Measurements from ENCODE around the gene ACOXL. TPM values are rescaled to one million over a fixed set of nuclear protein-coding genes. Genes with fewer than 3 reads are reported as not detected.
A peak's percentile ranks its signal among the peaks of the same experiment; 100 is the strongest.

The ACOXL gene
- total RNA-seq, 2 donors from 2014 or later: not detected

DNA sequence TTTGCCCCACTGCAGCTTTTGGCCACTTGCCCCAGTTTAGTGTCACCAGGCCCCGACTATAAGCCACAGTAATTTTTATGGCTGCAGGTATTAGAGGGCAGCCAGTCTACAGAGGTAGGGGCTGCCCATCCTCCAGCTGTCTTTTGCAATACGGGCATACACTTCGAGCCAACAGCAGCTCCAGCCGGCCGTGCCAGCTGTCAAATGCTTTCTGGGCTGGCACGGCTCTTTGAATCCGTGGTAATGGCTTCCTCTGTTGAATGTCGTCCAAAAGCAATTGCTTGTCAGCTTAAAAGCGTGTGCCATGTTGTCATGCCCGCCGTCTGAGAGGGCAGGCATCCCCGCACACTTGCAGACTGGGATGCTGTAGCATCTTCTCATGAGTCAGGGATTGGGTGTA is 429.6 kb downstream of the ACOXL start:
- no peaks in the 10 kb centered on the region for H3K27me3 ChIP-seq (replicated peaks; ENCODE audit: insufficient read depth)
- no peaks in the 10 kb centered on the region for H3K36me3 ChIP-seq
- no peak overlapping the region for H3K27ac ChIP-seq
- TF ChIP-seq, protein P1, sequence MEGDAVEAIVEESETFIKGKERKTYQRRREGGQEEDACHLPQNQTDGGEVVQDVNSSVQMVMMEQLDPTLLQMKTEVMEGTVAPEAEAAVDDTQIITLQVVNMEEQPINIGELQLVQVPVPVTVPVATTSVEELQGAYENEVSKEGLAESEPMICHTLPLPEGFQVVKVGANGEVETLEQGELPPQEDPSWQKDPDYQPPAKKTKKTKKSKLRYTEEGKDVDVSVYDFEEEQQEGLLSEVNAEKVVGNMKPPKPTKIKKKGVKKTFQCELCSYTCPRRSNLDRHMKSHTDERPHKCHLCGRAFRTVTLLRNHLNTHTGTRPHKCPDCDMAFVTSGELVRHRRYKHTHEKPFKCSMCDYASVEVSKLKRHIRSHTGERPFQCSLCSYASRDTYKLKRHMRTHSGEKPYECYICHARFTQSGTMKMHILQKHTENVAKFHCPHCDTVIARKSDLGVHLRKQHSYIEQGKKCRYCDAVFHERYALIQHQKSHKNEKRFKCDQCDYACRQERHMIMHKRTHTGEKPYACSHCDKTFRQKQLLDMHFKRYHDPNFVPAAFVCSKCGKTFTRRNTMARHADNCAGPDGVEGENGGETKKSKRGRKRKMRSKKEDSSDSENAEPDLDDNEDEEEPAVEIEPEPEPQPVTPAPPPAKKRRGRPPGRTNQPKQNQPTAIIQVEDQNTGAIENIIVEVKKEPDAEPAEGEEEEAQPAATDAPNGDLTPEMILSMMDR (IDR thresholded peaks at IDR 0.05): no peak
- no peaks in the 10 kb centered on the region for H3K9me3 ChIP-seq
- H3K4me1 ChIP-seq (ENCODE audit: control insufficient read depth in 1 of 2, low read depth in 2 of 2): peaks cover 17 to 51% of the 10 kb centered on the region in 2 donors
- DNase-seq (ENCODE audit: low spot score): no peak
- H3K4me3 ChIP-seq: peak overlapping the region; percentile 20
- ATAC-seq (ENCODE audit: insufficient number of reproducible peaks, low FRiP score, low read depth): no peak

DNA sequence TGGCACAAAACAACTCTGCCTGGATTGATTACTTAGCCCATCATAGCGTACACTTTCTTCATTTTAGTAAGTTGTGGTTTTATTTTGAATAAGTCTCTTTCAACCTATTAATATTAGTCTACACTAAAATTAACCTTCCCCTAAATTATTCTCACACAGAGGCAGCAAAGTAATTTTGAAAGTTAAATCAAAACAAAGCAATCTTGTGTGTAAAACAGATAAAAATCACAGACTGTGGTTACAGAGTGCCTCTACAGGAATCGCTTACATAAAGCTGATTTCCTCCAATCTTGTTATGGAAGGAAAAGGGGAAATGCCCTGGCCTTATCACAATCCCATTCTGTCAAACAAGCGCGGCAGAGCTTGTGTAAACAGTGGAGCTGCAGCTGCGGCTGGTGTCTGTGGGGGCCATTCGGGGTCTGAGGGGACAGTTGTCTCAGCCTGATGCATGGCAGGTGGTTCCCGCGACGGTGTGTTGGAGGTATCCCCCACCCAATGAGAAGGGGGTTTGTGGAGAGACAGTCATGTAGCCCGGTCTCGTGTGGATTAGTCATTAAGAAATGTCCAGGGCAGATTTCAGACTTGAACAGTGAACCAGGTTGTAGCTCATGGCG is 430.5 kb downstream of the ACOXL start:
- no peak for DNase-seq (ENCODE audit: low spot score)
- Histone ChIP-seq H3K9me3 (no peaks in the 10 kb centered on the region), H3K27me3 (replicated peaks; ENCODE audit: insufficient read depth) (no peaks in the 10 kb centered on the region), H3K36me3 (no peaks in the 10 kb centered on the region), H3K27ac (no peak overlapping the region), H3K4me1 (ENCODE audit: control insufficient read depth in 1 of 2, low read depth in 2 of 2) (peaks cover 17 to 51% of the 10 kb centered on the region in 2 donors), H3K4me3 (no peak overlapping the region)
- no peak for ATAC-seq (ENCODE audit: insufficient number of reproducible peaks, low FRiP score, low read depth)
- TF ChIP-seq, protein P1 (IDR thresholded peaks at IDR 0.05): no peak

DNA sequence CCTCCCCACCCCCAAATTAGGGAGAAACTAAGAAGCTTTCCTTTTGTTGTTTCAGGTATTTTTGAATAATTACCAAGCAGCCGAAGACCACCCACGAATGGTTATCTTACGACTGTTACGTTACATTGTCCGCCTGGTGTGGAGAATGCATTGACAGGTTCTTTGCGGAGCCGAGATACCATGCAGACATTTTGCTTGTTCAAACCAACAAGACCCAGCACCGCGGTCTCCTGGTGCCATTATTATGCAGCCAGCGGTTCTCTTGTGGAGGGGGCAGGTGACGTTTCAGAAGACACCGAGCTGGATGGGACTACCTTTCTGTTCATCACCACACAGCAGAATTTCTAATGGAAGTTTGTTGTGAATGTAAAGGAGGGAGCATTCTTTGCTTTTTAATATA is 431.7 kb downstream of the ACOXL start:
- Histone ChIP-seq H3K27ac (no peak overlapping the region), H3K9me3 (no peaks in the 10 kb centered on the region), H3K4me1 (ENCODE audit: control insufficient read depth in 1 of 2, low read depth in 2 of 2) (peaks cover 17 to 51% of the 10 kb centered on the region in 2 donors), H3K36me3 (no peaks in the 10 kb centered on the region), H3K4me3 (no peak overlapping the region), H3K27me3 (replicated peaks; ENCODE audit: insufficient read depth) (no peaks in the 10 kb centered on the region)
- DNase-seq (ENCODE audit: low spot score) (no peak), ATAC-seq (ENCODE audit: insufficient number of reproducible peaks, low FRiP score, low read depth) (no peak)
- TF ChIP-seq, protein P1 (IDR thresholded peaks at IDR 0.05): no peak

DNA sequence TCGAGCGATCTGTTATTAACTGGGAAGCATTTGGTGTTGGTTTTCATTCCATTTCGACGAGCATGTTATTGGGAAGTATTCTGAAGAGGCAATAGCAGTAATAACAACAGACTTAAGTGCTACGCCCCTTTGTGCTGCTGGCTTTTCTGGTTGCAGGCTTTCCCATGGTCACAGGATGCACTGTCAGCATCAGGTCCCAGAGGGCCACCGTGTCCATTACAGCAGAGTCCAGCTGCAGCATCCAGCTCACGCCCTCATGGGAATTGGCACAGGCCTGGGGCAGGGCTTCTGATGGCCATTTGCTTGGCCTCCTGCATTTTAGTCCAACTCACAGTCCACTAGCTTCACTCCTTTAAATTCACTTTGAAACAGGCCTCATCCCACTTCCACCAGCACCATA is 432.7 kb downstream of the ACOXL start:
- H3K9me3 ChIP-seq: no peaks in the 10 kb centered on the region
- no peak for ATAC-seq (ENCODE audit: insufficient number of reproducible peaks, low FRiP score, low read depth)
- no peak overlapping the region for H3K27ac ChIP-seq

DNA sequence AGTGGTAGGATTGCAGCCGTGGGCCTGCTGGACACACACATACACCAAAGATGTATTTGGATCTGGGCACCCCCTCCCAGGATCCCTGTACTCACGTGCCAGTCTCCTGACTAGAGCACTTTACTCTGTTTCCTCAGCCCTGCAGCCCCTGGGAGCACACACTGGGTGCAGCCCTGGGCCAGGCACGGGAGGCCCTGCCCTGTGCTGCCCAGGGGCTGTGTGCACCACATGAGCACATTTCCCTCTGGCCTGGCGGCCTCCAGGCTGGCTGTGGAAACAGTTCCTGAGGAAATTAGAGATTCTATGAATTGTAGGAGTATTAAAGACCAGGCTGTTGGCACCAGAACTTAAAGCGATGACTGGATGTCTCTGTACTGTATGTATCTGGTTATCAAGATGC is 433.7 kb downstream of the ACOXL start:
- no peak overlapping the region for H3K27ac ChIP-seq
- DNase-seq (ENCODE audit: low spot score): no peak
- TF ChIP-seq, protein P1 (IDR thresholded peaks at IDR 0.05): no peak
- no peaks in the 10 kb centered on the region for H3K36me3 ChIP-seq
- no peaks in the 10 kb centered on the region for H3K27me3 ChIP-seq (replicated peaks; ENCODE audit: insufficient read depth)
- ATAC-seq (ENCODE audit: insufficient number of reproducible peaks, low FRiP score, low read depth): no peak
- peaks cover 14 to 39% of the 10 kb centered on the region in 2 donors for H3K4me1 ChIP-seq (ENCODE audit: control insufficient read depth in 1 of 2, low read depth in 2 of 2)
- no peak overlapping the region for H3K4me3 ChIP-seq
- no peaks in the 10 kb centered on the region for H3K9me3 ChIP-seq

More for the DNA sequence above, 432.7 kb downstream of the ACOXL start:
- TF ChIP-seq, protein P1 (IDR thresholded peaks at IDR 0.05): no peak
- Histone ChIP-seq H3K36me3 (no peaks in the 10 kb centered on the region), H3K4me3 (no peak overlapping the region), H3K4me1 (ENCODE audit: control insufficient read depth in 1 of 2, low read depth in 2 of 2) (peaks cover 17 to 49% of the 10 kb centered on the region in 2 donors), H3K27me3 (replicated peaks; ENCODE audit: insufficient read depth) (no peaks in the 10 kb centered on the region)
- no peak for DNase-seq (ENCODE audit: low spot score)

Data from thoracic aorta (tissue), 2 donors.